ENCODE results near the gene P2RY14. TPM values are rescaled to one million over a fixed set of nuclear protein-coding genes. Genes with fewer than 3 reads are reported as not detected.
"Not testable (repeated sequence)": the region's sequence is repeated elsewhere in the genome, so short reads cannot be mapped to it uniquely, and the experiment has no call there.

The P2RY14 gene
- total RNA-seq, 1 donor from 2014 or later: not detected

GRCh38 chr3:151232991-151233390 lies 45.4 kb downstream of the P2RY14 start:
- no peak for DNase-seq (ENCODE audit: low spot score, unreplicated experiment)
- Mint-ChIP-seq H3K4me3 (ENCODE audit: low read depth) (no peak overlapping the region), H3K4me1 (ENCODE audit: low read depth) (peaks cover 2% of the 10 kb centered on the region), H3K36me3 (ENCODE audit: insufficient read depth) (no peaks in the 10 kb centered on the region), H3K27ac (no peak overlapping the region), H3K9me3 (ENCODE audit: low read depth) (no peaks in the 10 kb centered on the region), H3K27me3 (no peaks in the 10 kb centered on the region)
- no peak for TF ChIP-seq CTCF (IDR thresholded peaks at IDR 0.05; ENCODE audit: unreplicated experiment)

GRCh38 chr3:151232403-151232802 lies 45.9 kb downstream of the P2RY14 start:
- not testable (repeated sequence) for H3K4me3 Mint-ChIP-seq (ENCODE audit: low read depth); H3K27ac Mint-ChIP-seq; H3K36me3 Mint-ChIP-seq (ENCODE audit: insufficient read depth); DNase-seq (ENCODE audit: low spot score, unreplicated experiment); H3K9me3 Mint-ChIP-seq (ENCODE audit: low read depth); H3K4me1 Mint-ChIP-seq (ENCODE audit: low read depth); H3K27me3 Mint-ChIP-seq

- no peaks in the 10 kb centered on the region for H3K9me3 Mint-ChIP-seq (ENCODE audit: low read depth)
- H3K36me3 Mint-ChIP-seq (ENCODE audit: insufficient read depth): no peaks in the 10 kb centered on the region
- H3K4me1 Mint-ChIP-seq (ENCODE audit: low read depth): peaks cover 3% of the 10 kb centered on the region
- H3K27me3 Mint-ChIP-seq: no peaks in the 10 kb centered on the region
- no peak for DNase-seq (ENCODE audit: low spot score, unreplicated experiment)
- no peak overlapping the region for H3K4me3 Mint-ChIP-seq (ENCODE audit: low read depth)
- no peak for TF ChIP-seq CTCF (IDR thresholded peaks at IDR 0.05; ENCODE audit: unreplicated experiment)
- no peak overlapping the region for H3K27ac Mint-ChIP-seq
These were observed 47.7 kb downstream of the P2RY14 start for GRCh38 chr3:151230646-151231045.

- Mint-ChIP-seq H3K9me3 (ENCODE audit: low read depth) (no peaks in the 10 kb centered on the region), H3K4me3 (ENCODE audit: low read depth) (no peak overlapping the region), H3K27me3 (no peaks in the 10 kb centered on the region), H3K36me3 (ENCODE audit: insufficient read depth) (no peaks in the 10 kb centered on the region), H3K4me1 (ENCODE audit: low read depth) (peaks cover 6% of the 10 kb centered on the region), H3K27ac (no peak overlapping the region)
- no peak for DNase-seq (ENCODE audit: low spot score, unreplicated experiment)
- TF ChIP-seq CTCF (IDR thresholded peaks at IDR 0.05; ENCODE audit: unreplicated experiment): no peak
These were observed 49.7 kb downstream of the P2RY14 start for GRCh38 chr3:151228666-151229040.

GRCh38 chr3:151227807-151228665 lies 50.3 kb downstream of the P2RY14 start:
- no peaks in the 10 kb centered on the region for H3K9me3 Mint-ChIP-seq (ENCODE audit: low read depth)
- H3K4me1 Mint-ChIP-seq (ENCODE audit: low read depth): peaks cover 6% of the 10 kb centered on the region
- H3K4me3 Mint-ChIP-seq (ENCODE audit: low read depth): no peak overlapping the region

More at GRCh38 chr3:151227807-151228665, 50.3 kb downstream of the P2RY14 start:
- H3K36me3 Mint-ChIP-seq (ENCODE audit: insufficient read depth): no peaks in the 10 kb centered on the region
- DNase-seq (ENCODE audit: low spot score, unreplicated experiment): peak; percentile 60
- peak; percentile 93 for TF ChIP-seq CTCF (IDR thresholded peaks at IDR 0.05; ENCODE audit: unreplicated experiment)
- no peak overlapping the region for H3K27ac Mint-ChIP-seq
- no peaks in the 10 kb centered on the region for H3K27me3 Mint-ChIP-seq

Data from progenitor cell of endocrine pancreas (in vitro differentiated cells).